Peyer's patch (tissue), 4 donors: Measurements from ENCODE around the gene CLEC16A.

Experiments used
- POLR2A ChIP-seq, 2 donors: fragments of 450-650 bp; IDR thresholded peaks; one replicate each; pipeline ENCODE4 v1.5.1; 2017; ENCODE audit warnings: antibody characterized with exemption in 2 of 2, mild to moderate bottlenecking in 2 of 2, moderate library complexity in 2 of 2
- TF ChIP-seq, protein P1 (sequence below), 6 experiments: fragments of 450-650 bp in 4 of 6; fragments of 200-600 bp in 2 of 6; sonication (generic) in 1 of 6; IDR thresholded peaks; one replicate each; pipeline ENCODE4 v1.5.1; 2017 to 2019; ENCODE audit warnings: antibody characterized with exemption in 6 of 6, mild to moderate bottlenecking in 3 of 6, moderate library complexity in 1 of 6

- TF ChIP-seq, protein P1, sequence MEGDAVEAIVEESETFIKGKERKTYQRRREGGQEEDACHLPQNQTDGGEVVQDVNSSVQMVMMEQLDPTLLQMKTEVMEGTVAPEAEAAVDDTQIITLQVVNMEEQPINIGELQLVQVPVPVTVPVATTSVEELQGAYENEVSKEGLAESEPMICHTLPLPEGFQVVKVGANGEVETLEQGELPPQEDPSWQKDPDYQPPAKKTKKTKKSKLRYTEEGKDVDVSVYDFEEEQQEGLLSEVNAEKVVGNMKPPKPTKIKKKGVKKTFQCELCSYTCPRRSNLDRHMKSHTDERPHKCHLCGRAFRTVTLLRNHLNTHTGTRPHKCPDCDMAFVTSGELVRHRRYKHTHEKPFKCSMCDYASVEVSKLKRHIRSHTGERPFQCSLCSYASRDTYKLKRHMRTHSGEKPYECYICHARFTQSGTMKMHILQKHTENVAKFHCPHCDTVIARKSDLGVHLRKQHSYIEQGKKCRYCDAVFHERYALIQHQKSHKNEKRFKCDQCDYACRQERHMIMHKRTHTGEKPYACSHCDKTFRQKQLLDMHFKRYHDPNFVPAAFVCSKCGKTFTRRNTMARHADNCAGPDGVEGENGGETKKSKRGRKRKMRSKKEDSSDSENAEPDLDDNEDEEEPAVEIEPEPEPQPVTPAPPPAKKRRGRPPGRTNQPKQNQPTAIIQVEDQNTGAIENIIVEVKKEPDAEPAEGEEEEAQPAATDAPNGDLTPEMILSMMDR (IDR thresholded peaks at IDR 0.05), result no peak
- no peak for TF ChIP-seq POLR2A (IDR thresholded peaks at IDR 0.05)
Measured at GRCh38 chr16:11039726-11040125, 95.4 kb downstream of the CLEC16A start.
